Keratinocyte (primary cell): ENCODE results near the gene CATSPERE.

Experiments
- CTCF ChIP-seq, 3 experiments: IDR thresholded peaks in 1 of 3; conservative IDR thresholded peaks in 1 of 3; optimal IDR thresholded peaks in 1 of 3; 2 replicates in 2 of 3; 3 replicates in 1 of 3; pipeline versions ENCODE3 to v1.5.1; 2011; ENCODE audit warnings: low read length in 3 of 3, mild to moderate bottlenecking in 3 of 3, moderate library complexity in 2 of 3, control low read depth in 1 of 3, inconsistent platforms in 1 of 3; ENCODE audit not compliant: insufficient read depth in 2 of 3; ENCODE audit errors: extremely low read depth in 1 of 3
- EZH2 ChIP-seq: IDR thresholded peaks from one replicate; pipeline ENCODE4 v1.6.1; 2012; ENCODE audit warnings: inconsistent platforms, mild to moderate bottlenecking, low read length, moderate library complexity

- TF ChIP-seq EZH2 (no peak), CTCF (optimal IDR thresholded peaks at IDR 0.05 in 1 of 3, IDR thresholded peaks at IDR 0.05 in 1 of 3, conservative IDR thresholded peaks at IDR 0.05 in 1 of 3; ENCODE audit: extremely low read depth in 1 of 3, insufficient read depth in 2 of 3, low read length in 3 of 3) (no peak)
These were observed 198.6 kb downstream of the CATSPERE start for GRCh38 chr1:244659694-244660093.
